Muscle of leg (tissue), 11 donors: Measurements from ENCODE around the gene RIPOR2. TPM values are rescaled to one million over a fixed set of nuclear protein-coding genes. Genes with fewer than 3 reads are reported as not detected.

Experiments
- DNase-seq: peaks from one replicate; pipeline ENCODE4 v3.0.0; 2013
- H3K27ac ChIP-seq: one replicate; pipeline ENCODE4 v1.5.1; 2013; ENCODE audit warnings: mild to moderate bottlenecking, low read length, control low read depth
- H3K27me3 ChIP-seq: one replicate; pipeline ENCODE4 v1.6.1; 2013; ENCODE audit warnings: low read length; ENCODE audit not compliant: control insufficient read depth, insufficient read depth
- H3K36me3 ChIP-seq: one replicate; pipeline ENCODE4 v1.6.1; 2013; ENCODE audit warnings: low read length; ENCODE audit not compliant: control insufficient read depth, insufficient read depth
- H3K4me1 ChIP-seq: one replicate; pipeline ENCODE4 v1.6.1; 2013; ENCODE audit warnings: low read length; ENCODE audit not compliant: control insufficient read depth, insufficient read depth
- H3K4me3 ChIP-seq: one replicate; pipeline ENCODE4 v1.5.1; 2013; ENCODE audit warnings: low read length, control low read depth
- H3K9me3 ChIP-seq: replicated peaks from 2 replicates; pipeline ENCODE4 v1.6.1; 2013; ENCODE audit warnings: low read depth, low read length; ENCODE audit not compliant: control insufficient read depth
- WGBS: methylation state at CpG from one replicate; pipeline ENCODE4 v1.1.5; 2013; ENCODE audit warnings: missing lambda C conversion rate; ENCODE audit not compliant: insufficient coverage; 5-methylcytosine and 5-hydroxymethylcytosine counted together
- polyA plus RNA-seq, 8 donors: library from polyadenylated mRNA; unstranded; fragments of 120-200 nt; gene quantifications; one replicate each; pipeline versions ENCODE4 v1.2.1 to v1.2.3, GENCODE V29; 2013; ENCODE audit warnings: inconsistent platforms in 1 of 8, low replicate concordance in 1 of 8; ENCODE audit not compliant: insufficient read length in 8 of 8, insufficient read depth in 1 of 8
- total RNA-seq: library from RNA; stranded (reverse); fragments of 120-200 nt; gene quantifications from one replicate; pipeline ENCODE4 v1.2.4, GENCODE V29; 2013

The RIPOR2 gene
- total and polyA plus RNA-seq, 9 donors: 17.5 to 32.0 (median 25.6) TPM

GRCh38 chr6:24849713-24850112 is 86.0 kb downstream of the RIPOR2 start:
- no peak for DNase-seq
- H3K27ac ChIP-seq: no peak overlapping the region
- H3K4me1 ChIP-seq: peaks cover 3% of the 10 kb centered on the region
- peaks cover 50% of the 10 kb centered on the region for H3K36me3 ChIP-seq
- H3K9me3 ChIP-seq: no peaks in the 10 kb centered on the region
- H3K4me3 ChIP-seq: no peak overlapping the region
- 88% methylated on average over 4 of the region's 7 CpGs for WGBS
- no peaks in the 10 kb centered on the region for H3K27me3 ChIP-seq

- Histone ChIP-seq H3K4me3 (no peak overlapping the region), H3K9me3 (no peaks in the 10 kb centered on the region), H3K36me3 (peaks cover 46% of the 10 kb centered on the region), H3K4me1 (no peaks in the 10 kb centered on the region), H3K27ac (no peak overlapping the region), H3K27me3 (no peaks in the 10 kb centered on the region)
- no peak for DNase-seq
- no CpG with 5 or more reads among the region's 4 CpGs for WGBS
Observed at GRCh38 chr6:24848461-24848860, 87.3 kb downstream of the RIPOR2 start.

- Histone ChIP-seq H3K4me3 (no peak overlapping the region), H3K4me1 (no peaks in the 10 kb centered on the region), H3K27ac (no peak overlapping the region), H3K9me3 (no peaks in the 10 kb centered on the region), H3K27me3 (no peaks in the 10 kb centered on the region), H3K36me3 (peaks cover 50% of the 10 kb centered on the region)
- DNase-seq: no peak
- 77% methylated on average over 7 of the region's 7 CpGs for WGBS
Observed at GRCh38 chr6:24847402-24847801, 88.4 kb downstream of the RIPOR2 start.

DNA sequence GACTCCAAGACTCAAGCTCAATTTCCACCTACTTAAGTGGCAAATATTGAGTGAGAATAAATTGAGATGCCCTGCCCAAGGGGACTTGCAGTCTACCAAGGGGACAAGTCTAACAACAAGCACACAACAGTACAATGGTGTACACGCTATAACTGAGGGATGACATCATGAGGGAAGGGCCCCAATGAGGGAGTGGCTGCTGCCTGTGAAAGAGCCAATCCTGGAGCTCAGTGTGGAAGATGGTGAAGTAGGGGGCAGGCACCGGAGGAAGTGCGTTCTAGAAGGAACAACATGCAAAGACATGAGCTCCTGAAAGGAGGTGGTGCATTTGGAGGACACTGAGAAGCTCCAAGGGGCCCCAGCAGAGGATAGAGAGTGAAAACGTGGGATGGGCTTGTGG is 90.2 kb downstream of the RIPOR2 start:
- no peaks in the 10 kb centered on the region for H3K9me3 ChIP-seq
- 97% methylated on average over 3 of the region's 4 CpGs for WGBS
- H3K4me1 ChIP-seq: no peaks in the 10 kb centered on the region
- H3K4me3 ChIP-seq: no peak overlapping the region
- no peak overlapping the region for H3K27ac ChIP-seq
- H3K36me3 ChIP-seq: peaks cover 44% of the 10 kb centered on the region
- DNase-seq: no peak
- no peaks in the 10 kb centered on the region for H3K27me3 ChIP-seq

- H3K27ac ChIP-seq: no peak overlapping the region
- H3K9me3 ChIP-seq: no peaks in the 10 kb centered on the region
- no CpG with 5 or more reads among the region's 6 CpGs for WGBS
- H3K36me3 ChIP-seq: peaks cover 42% of the 10 kb centered on the region
- no peaks in the 10 kb centered on the region for H3K27me3 ChIP-seq
- H3K4me3 ChIP-seq: no peak overlapping the region
- no peaks in the 10 kb centered on the region for H3K4me1 ChIP-seq
- no peak for DNase-seq
Observed at GRCh38 chr6:24844903-24845302, 90.9 kb downstream of the RIPOR2 start.

DNA sequence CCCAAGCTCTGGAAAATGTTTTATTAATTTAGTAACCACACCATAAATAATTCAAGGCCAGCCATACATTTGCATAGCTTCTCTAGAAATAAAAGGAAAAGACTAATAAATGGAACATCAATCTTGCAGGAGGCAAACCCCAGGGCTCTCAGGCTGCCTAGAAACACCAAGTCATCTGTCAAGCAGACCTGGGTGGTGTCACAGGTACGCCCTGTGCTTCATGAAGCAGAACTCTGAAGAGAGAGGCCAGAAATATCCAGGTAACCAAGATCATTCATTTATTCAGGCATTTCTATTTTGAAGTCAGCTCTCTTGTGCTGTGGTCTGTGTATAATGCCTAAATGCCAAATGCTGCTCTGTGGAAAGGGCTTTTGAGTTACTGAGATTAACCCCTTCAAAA is 91.7 kb downstream of the RIPOR2 start:
- no CpG with 5 or more reads among the region's 1 CpG for WGBS
- H3K27me3 ChIP-seq: no peaks in the 10 kb centered on the region
- H3K4me1 ChIP-seq: no peaks in the 10 kb centered on the region
- H3K27ac ChIP-seq: no peak overlapping the region
- no peak overlapping the region for H3K4me3 ChIP-seq
- DNase-seq: no peak
- peaks cover 38% of the 10 kb centered on the region for H3K36me3 ChIP-seq
- H3K9me3 ChIP-seq: no peaks in the 10 kb centered on the region

- no peaks in the 10 kb centered on the region for H3K4me1 ChIP-seq
- WGBS: 93% methylated on average over 2 of the region's 2 CpGs
- H3K27me3 ChIP-seq: no peaks in the 10 kb centered on the region
- no peak overlapping the region for H3K4me3 ChIP-seq
- peaks cover 20% of the 10 kb centered on the region for H3K36me3 ChIP-seq
- H3K27ac ChIP-seq: no peak overlapping the region
- no peak for DNase-seq
- no peaks in the 10 kb centered on the region for H3K9me3 ChIP-seq
Observed at GRCh38 chr6:24840187-24840586, 95.6 kb downstream of the RIPOR2 start.

GRCh38 chr6:24838994-24839393 is 96.8 kb downstream of the RIPOR2 start:
- no peak for DNase-seq
- Histone ChIP-seq H3K36me3 (peaks cover 15% of the 10 kb centered on the region), H3K27ac (no peak overlapping the region), H3K9me3 (no peaks in the 10 kb centered on the region), H3K4me3 (no peak overlapping the region), H3K27me3 (no peaks in the 10 kb centered on the region), H3K4me1 (no peaks in the 10 kb centered on the region)
- 100% methylated on average over 1 of the region's 5 CpGs for WGBS

GRCh38 chr6:24838081-24838480 is 97.7 kb downstream of the RIPOR2 start:
- Histone ChIP-seq H3K27ac (no peak overlapping the region), H3K4me1 (no peaks in the 10 kb centered on the region), H3K4me3 (no peak overlapping the region), H3K36me3 (peaks cover 13% of the 10 kb centered on the region), H3K27me3 (no peaks in the 10 kb centered on the region), H3K9me3 (no peaks in the 10 kb centered on the region)
- DNase-seq: peak; percentile 75
- 13% methylated on average over 1 of the region's 3 CpGs for WGBS

DNA sequence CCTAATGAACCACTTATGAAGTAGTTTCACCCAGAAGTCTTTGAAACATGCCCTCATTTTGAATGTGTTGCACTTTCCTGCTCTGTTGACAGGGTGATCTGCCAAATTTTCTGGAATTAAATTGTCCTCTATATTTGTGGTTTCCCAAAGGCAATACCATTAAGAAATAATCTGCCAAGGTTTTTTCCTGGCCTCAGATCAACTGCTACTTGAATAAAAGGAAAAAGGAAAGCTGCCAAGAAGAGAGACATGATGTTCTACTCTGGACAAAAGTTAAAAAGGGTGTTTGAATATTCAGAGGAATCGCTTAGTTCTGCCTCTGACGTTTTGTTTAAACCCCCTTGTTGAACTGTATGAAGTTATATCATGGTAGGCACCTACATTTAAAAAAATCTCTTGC is 99.7 kb downstream of the RIPOR2 start:
- no CpG with 5 or more reads among the region's 2 CpGs for WGBS
- H3K9me3 ChIP-seq: no peaks in the 10 kb centered on the region
- DNase-seq: peak; percentile 81
- H3K36me3 ChIP-seq: peaks cover 12% of the 10 kb centered on the region
- H3K27me3 ChIP-seq: no peaks in the 10 kb centered on the region
- no peaks in the 10 kb centered on the region for H3K4me1 ChIP-seq
- H3K4me3 ChIP-seq: no peak overlapping the region
- no peak overlapping the region for H3K27ac ChIP-seq

DNA sequence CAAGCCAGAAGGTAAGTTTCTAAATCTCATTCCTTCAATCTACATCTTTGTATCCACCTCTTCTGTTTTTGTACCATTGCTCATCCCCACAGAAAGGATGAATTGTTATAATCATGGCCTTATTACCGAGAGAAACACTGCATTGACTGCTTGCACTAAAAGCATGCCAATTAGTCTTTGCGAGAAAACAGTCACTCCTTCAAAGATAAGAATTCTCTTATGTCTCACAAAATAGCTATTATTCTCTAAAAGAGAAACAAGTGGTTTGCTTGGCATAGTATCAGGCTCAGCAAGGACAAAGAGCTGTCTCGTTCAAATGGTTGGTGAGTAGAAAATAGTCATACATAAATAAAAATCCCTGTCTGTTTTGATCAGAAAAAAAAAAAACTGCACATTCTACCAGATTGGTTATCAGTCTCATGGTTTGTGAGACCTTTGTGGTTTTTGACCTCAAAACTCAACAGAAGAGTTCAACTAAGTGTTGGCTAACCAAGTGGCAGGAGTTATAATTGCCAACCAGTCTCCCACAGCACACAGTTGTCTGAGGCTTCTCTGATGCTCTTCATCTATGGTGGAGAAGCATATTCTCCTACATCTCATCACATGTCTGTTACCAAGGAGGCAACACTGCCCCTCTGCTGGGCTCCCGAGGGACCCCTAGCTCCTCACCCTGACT is 101.9 kb downstream of the RIPOR2 start:
- DNase-seq: no peak
- H3K36me3 ChIP-seq: peaks cover 14% of the 10 kb centered on the region

More for the DNA sequence above, 101.9 kb downstream of the RIPOR2 start:
- H3K4me3 ChIP-seq: no peak overlapping the region
- H3K9me3 ChIP-seq: no peaks in the 10 kb centered on the region
- WGBS: 90% methylated on average over 1 of the region's 4 CpGs
- no peaks in the 10 kb centered on the region for H3K27me3 ChIP-seq
- H3K27ac ChIP-seq: no peak overlapping the region
- no peaks in the 10 kb centered on the region for H3K4me1 ChIP-seq
